IPS DF 19.7 (cell line): ENCODE data around the gene INSC.

Experiments used
- DNase-seq: peaks from one replicate; pipeline ENCODE4 v3.0.0-alpha.2; 2013; ENCODE audit warnings: low read depth, low spot score

The INSC gene

GRCh38 chr11:15109602-15110001 is 5.1 kb upstream of the INSC start:
- no peak for DNase-seq

GRCh38 chr11:15111215-15111614 is 3.5 kb upstream of the INSC start:
- no peak for DNase-seq

GRCh38 chr11:15112131-15112541 is 2.6 kb upstream of the INSC start:
- no peak for DNase-seq

GRCh38 chr11:15113381-15113780 is 1.3 kb upstream of the INSC start:
- DNase-seq = no peak

- no peak for DNase-seq
Measured at GRCh38 chr11:15115686-15116085, 963 bp downstream of the INSC start.

DNA sequence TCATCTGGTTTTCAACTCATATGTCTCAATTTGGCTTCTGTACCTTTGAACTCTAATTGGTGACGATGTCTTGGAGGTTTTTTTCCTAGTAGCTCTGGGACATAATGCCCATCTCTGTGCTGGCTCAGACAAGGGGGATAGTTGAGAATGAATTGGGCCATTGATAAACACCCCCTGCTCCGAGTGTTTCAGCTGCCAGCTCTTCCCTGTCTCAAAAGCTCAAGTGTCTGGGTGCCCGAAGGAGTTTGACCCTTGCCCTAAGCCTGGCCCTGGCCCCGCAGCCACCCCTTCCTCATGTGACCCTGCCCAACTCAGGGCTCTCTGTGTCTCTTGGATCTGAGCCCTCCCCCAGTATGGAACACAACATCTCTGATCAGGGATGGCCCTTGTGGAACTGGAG is 3.0 kb downstream of the INSC start:
- no peak for DNase-seq

GRCh38 chr11:15118431-15118830 is 3.7 kb downstream of the INSC start:
- no peak for DNase-seq

DNA sequence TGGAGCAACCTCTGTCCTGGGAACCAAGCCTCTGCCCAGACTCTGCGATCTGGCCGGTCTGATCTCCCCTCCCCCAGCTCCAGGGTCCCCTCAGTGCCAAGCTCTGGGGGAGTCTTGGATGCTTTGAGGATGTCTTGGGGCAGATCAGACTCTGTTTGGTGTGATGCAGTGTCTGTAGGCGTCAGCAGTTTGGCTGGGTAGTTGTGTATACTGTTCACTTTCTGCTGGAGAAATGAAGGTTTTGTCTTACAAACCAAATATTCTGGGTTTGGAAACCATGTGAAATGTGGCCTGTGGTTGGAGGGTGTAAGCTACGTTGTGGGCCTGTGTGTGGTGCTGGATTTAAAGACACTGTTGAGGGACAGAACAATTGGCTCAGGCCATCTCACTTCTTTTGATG is 4.6 kb downstream of the INSC start:
- DNase-seq = no peak

DNA sequence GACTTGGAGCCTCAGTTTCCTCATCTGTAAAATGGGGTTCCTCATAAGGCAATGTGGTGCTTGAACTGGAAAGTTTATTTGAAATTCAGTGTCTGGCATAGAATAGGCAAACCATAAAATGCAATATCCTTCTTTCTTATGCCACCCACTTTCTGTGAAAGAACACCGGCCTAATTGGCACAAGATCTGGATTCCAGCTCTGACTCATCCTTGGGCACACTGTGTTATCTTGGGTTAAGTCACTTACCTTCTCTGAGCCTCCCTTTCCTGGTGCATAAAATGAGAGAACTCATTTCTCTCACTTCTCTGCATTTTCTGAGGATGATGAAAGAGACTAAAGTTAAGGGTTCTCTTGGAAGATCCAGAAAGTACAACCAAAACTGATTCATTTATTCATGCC is 5.1 kb downstream of the INSC start:
- DNase-seq = no peak

DNA sequence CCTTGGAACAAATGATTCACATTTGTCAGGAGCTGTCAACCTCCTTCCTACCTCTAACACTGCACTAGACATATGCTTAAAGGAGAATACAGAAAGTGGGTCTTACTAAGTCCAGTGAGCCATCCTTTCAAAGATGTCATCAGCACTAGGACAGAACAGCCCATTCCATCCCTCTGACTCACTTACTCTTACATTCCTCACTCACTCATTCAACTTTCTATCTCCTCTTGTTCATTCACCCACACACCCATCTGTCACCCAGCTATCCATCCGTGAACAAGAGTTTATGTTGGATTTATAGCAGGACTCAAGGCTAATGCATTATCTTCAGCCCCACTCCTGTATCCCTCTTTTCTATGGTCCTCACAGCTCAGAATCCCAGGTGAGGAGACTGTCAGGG is 9.1 kb downstream of the INSC start:
- DNase-seq = no peak

DNA sequence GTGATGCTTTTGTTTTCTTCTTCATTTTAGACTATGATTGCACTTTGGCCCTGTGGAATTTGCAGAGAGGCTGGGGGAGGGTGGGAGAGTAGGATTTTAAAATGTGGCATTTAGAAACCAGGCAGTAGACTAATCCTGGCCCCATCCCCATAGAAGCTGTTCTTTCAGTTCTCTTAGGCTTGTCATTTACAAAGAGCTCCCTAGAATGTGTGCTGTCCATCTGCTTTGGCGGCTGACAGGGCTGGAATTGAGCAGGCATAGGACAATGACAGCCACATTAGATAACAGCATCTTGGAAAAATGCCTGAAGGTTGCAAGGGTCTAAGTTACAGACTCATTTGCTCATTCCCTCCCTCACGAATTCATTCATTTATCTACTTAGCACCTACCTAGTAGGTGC is 9.8 kb downstream of the INSC start:
- DNase-seq = no peak

GRCh38 chr11:15127341-15127740 is 12.6 kb downstream of the INSC start:
- DNase-seq = no peak

DNA sequence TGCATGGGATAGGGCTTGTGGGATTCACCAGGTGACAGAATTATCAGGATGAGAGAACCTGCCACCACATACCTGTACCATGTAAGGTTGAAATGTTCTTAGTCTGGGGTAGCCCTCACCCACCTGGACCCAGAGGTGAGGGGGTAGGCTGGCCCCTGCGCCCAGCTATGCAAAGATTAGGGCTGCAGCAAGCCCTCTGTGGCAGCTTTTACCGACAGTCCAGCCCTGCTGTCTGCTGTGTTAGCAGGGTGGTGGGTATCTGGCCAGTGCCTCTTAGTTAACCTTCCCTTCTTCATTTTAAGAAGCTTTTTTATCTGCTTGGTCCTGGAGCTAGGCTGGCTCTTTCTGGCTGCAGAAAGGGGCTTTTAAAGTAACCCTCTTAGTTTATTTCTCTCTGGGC is 13.9 kb downstream of the INSC start:
- no peak for DNase-seq

GRCh38 chr11:15136166-15136565 is 21.4 kb downstream of the INSC start:
- no peak for DNase-seq

DNA sequence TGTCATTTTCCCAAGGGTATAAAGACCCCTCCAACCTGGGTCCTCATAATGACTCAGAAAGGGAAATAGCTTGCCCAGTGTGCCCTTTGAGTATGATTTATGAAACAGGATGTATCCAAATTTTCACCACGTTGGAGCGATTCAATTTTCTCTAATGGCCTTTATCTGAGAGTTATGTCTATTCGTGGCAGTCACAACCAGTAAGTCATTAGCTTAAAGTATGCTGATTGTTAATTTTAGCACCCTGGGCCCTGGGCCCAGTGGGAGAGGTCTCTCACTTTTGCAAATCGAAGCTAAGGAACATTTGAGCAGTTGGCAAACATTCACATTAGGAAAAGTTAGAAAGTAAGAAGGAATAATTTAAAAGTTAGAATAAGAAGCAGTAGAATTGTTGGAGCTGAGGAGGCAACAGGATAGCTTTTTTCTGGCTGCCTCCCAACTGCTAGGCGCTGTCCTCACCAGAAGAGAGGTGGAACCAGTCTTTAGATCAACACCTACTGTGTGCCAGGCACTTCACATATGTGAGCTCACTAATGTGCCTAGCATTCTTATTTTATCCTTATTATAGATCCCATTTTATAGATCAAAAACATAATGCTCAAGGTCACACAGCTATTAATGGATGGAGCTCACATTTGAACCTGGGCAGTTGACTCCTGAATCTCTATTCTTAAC is 24.5 kb downstream of the INSC start:
- DNase-seq = no peak

- DNase-seq = no peak
Measured at GRCh38 chr11:15139958-15140659, 25.4 kb downstream of the INSC start.

GRCh38 chr11:15141381-15141780 is 26.7 kb downstream of the INSC start:
- no peak for DNase-seq

DNA sequence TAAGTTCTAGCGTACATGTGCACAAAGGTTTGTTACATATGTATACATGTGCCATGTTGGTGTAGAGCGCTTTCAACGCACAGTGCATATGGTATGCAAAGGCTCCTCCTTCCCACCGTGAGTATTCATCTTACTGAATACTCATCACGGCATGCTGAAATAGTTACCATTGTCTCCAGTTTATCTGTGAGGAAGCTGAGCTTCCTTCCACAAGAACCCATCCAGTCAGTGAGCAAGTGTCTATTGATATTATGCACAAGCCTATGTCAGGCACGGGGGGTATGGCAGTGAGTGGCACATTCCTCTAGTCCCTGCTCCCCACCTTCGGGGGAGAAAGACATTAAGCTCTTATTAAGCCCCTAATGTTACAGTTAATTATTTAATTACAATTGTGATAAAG is 28.1 kb downstream of the INSC start:
- no peak for DNase-seq

DNA sequence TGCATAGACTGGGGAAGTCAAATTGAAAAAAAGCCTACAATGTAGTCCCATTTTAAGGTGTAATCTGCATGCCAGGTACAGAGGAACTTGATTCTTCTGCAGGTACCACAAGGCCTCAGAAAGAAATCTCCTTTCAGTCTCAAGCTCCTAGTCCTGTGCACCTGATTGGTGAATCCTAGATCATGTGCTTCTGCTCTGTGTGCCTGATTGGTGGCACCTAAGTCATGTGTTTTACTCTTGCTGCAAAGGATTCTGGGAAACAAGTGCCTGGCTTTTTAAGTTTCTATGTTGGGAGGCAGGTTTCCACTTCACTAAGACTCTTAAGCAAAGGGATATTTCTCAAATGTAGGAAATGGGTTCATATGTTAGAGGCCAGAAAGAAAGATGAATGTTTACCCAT is 29.1 kb downstream of the INSC start:
- DNase-seq = no peak

GRCh38 chr11:15144347-15144746 is 29.6 kb downstream of the INSC start:
- no peak for DNase-seq

DNA sequence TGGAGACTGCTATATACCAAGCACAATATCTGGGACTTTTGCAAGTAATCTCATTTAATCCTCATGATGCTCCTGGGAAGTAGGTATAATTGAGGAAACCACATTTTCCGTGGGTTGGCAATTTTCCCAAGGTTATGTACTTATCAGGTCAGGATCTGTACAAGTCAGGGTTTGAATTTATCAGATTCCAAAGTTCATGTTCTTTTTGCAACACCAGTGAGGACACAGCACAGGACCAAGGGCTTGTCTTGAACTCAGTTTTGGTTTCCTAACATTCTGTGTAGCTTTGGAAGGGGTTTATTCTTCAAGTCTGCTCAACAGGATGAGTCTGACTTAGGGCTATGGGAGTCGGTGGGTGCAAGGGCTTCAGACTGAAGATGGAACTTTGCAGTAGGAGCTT is 30.4 kb downstream of the INSC start:
- no peak for DNase-seq

- no peak for DNase-seq
Measured at GRCh38 chr11:15145615-15146014, 30.9 kb downstream of the INSC start.

DNA sequence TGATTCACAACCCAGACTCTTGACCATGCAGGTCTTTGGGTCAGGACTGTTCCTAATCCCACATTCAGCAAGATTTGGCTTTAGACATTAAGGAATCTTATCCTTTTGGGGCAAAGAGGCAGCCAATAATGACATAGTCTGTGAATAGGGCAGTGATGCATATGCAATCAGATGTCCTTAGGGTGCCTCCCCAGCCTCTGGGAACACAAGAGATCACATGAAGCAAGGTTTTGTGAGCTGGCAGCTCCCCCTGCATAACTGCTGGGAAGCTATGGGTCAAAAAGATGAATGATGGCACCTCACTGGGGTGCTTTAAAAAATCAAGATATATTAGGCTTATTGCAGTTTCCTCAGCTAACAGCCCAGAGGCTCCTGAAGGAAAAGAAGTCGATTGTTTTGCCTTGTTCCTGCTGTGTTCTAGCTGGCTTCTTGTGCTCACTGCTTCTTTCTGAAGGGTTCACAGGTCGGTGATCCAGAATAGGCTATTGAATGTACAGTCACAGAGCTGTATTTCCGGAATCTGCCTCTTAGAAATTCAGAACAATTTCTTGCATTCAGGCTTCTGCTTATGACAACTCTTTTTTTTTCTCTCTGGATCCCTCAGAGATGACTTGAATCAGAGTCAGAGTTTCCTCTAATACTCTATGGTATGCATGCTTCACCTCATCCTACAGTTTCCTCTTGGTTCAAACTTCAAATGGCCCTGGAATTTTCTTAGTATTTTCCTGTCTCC is 31.7 kb downstream of the INSC start:
- DNase-seq = no peak
